GM18505 (cell line): ENCODE measurements around the gene SLC6A15.

Experiments used
- ATAC-seq: cut with Tn5 transposase; IDR thresholded peaks from one replicate; pipeline ENCODE4 v1.9.1; 2021; ENCODE audit not compliant: unreplicated experiment
- POLR2A ChIP-seq: IDR thresholded peaks from 4 replicates; pipeline ENCODE4 v1.6.1; 2011; ENCODE audit warnings: borderline replicate concordance; ENCODE audit not compliant: insufficient read depth, insufficient read length; ENCODE audit errors: extremely low read depth

Gene SLC6A15

DNA sequence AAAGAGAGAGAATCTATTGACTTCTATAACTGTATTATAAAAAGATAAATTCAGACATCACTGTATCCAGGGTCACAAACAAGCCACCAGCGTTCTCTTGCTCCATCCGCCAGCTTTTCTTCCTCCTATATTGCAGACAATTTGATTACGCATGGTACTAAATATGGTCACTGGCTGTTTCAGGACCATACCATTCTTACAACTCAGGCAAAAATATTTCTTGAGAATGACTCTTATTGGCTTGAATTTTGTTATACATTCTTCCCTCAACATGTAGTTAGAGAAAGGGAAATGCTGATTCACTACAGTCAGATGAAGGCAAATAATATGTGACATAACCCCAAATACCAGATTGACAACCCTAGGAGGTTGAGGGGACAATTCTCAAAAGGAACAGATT, 101.3 kb downstream of the SLC6A15 start:
- ATAC-seq, result no peak
- TF ChIP-seq POLR2A, result no peak

DNA sequence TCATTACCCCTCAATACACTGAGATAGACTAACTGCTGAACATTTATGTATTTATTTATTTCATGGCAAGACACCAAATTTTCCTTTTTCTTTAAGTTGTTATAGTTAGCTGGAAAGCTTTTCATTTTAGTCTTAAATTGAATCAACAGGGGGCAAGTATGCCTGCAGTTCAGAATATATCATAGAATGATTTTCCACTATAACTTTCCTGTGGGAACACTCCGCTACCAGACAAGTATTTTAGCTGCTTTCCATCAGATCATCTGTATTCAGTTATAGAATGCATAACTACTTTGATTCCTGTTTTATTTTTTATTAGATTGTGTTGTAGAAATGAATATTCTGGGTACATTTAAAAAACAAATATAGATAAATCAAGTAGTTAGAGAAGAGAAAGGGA, 102.0 kb downstream of the SLC6A15 start:
- no peak for ATAC-seq

More for the DNA sequence above, 102.0 kb downstream of the SLC6A15 start:
- no peak for TF ChIP-seq POLR2A
